Sigmoid colon (tissue), 4 donors: ENCODE results near the gene PARD3.

Experiments used
- EP300 ChIP-seq, 4 donors: sonication (generic); formaldehyde crosslinking; IDR thresholded peaks; one replicate each; pipeline ENCODE4 v1.6.1; 2017; ENCODE audit warnings: antibody characterized with exemption in 4 of 4
- POLR2A ChIP-seq, 2 donors: fragments of 450-650 bp; IDR thresholded peaks; one replicate each; pipeline ENCODE4 v1.6.1; 2016; ENCODE audit warnings: antibody characterized with exemption in 2 of 2, mild to moderate bottlenecking in 2 of 2, moderate library complexity in 2 of 2
- POLR2AphosphoS5 ChIP-seq, 4 donors: sonication (generic); formaldehyde crosslinking; IDR thresholded peaks; one replicate each; pipeline ENCODE4 v1.6.1; 2017; ENCODE audit warnings: antibody characterized with exemption in 4 of 4
- TF ChIP-seq, protein P1 (sequence below), 4 experiments: fragments of 450-650 bp in 3 of 4; fragments of 200-600 bp in 1 of 4; IDR thresholded peaks; one replicate each; pipeline ENCODE4 v1.5.1; 2016 to 2019; ENCODE audit warnings: antibody characterized with exemption in 4 of 4, mild to moderate bottlenecking in 3 of 4, moderate library complexity in 2 of 4

DNA sequence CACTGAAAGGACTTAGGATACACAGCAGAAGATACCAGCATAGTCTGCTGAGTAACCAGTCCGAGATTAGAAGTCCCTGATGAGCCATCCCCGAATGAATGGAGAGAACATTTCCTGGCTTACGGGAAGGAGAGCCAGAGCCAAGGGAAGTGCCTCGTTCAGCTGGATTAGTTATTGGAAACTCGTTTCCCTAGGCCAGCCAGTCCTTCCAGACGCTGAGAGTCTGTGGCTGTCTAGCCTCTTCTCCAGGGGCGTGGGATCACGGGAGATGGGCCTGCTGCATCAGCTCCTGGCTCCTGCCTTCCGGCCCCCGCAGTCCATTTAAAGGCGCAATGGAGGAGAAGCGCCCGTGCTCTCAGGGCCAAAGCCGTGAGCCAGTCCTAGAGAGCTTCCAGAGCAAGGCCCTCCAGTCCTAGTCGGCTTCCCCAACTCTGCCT is 712.8 kb downstream of the PARD3 start:
- TF ChIP-seq POLR2A (IDR thresholded peaks at IDR 0.05) (no peak), EP300 (IDR thresholded peaks at IDR 0.05) (no peak), POLR2AphosphoS5 (IDR thresholded peaks at IDR 0.05) (peak in 3 of 4 donors; percentile 58 to 72 (median 66))
- TF ChIP-seq, protein P1, sequence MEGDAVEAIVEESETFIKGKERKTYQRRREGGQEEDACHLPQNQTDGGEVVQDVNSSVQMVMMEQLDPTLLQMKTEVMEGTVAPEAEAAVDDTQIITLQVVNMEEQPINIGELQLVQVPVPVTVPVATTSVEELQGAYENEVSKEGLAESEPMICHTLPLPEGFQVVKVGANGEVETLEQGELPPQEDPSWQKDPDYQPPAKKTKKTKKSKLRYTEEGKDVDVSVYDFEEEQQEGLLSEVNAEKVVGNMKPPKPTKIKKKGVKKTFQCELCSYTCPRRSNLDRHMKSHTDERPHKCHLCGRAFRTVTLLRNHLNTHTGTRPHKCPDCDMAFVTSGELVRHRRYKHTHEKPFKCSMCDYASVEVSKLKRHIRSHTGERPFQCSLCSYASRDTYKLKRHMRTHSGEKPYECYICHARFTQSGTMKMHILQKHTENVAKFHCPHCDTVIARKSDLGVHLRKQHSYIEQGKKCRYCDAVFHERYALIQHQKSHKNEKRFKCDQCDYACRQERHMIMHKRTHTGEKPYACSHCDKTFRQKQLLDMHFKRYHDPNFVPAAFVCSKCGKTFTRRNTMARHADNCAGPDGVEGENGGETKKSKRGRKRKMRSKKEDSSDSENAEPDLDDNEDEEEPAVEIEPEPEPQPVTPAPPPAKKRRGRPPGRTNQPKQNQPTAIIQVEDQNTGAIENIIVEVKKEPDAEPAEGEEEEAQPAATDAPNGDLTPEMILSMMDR (IDR thresholded peaks at IDR 0.05), result no peak
